Esophagus mucosa (tissue), 1 donor: ENCODE data around the gene CLMP. TPM values are rescaled to one million over a fixed set of nuclear protein-coding genes. Genes with fewer than 3 reads are reported as not detected.
"Not testable (repeated sequence)": the region's sequence is repeated elsewhere in the genome, so short reads cannot be mapped to it uniquely, and the experiment has no call there.

Experiments used
- ATAC-seq: fragments of 200-7000 bp; cut with Tn5 transposase; one replicate; pipeline ENCODE4 v1.9.1; 2020
- total RNA-seq: library from RNA; stranded (reverse); gene quantifications from one replicate; pipeline ENCODE4 v1.2.4, GENCODE V29; 2023
- donor health status: DM: yes; HTN: yes; CAD: no.

Gene CLMP
- total RNA-seq, 1 donor from 2014 or later, result 3.7 TPM

GRCh38 chr11:123216249-123216648 is 21.2 kb upstream of the CLMP start:
- no peak for ATAC-seq

- no peak for ATAC-seq
These were observed 19.9 kb upstream of the CLMP start for GRCh38 chr11:123214940-123215339.

- no peak for ATAC-seq
These were observed 19.3 kb upstream of the CLMP start for GRCh38 chr11:123214396-123214795.

- ATAC-seq, result no peak
These were observed 18.3 kb upstream of the CLMP start for GRCh38 chr11:123213307-123213771.

GRCh38 chr11:123212406-123212805 is 17.4 kb upstream of the CLMP start:
- no peak for ATAC-seq

- no peak for ATAC-seq
These were observed 16.9 kb upstream of the CLMP start for GRCh38 chr11:123211981-123212380.

GRCh38 chr11:123211149-123211852 is 16.3 kb upstream of the CLMP start:
- peak; percentile 59 for ATAC-seq

- no peak for ATAC-seq
These were observed 14.5 kb upstream of the CLMP start for GRCh38 chr11:123209591-123209990.

GRCh38 chr11:123206791-123207434 is 11.9 kb upstream of the CLMP start:
- ATAC-seq, result no peak

GRCh38 chr11:123206055-123206454 is 11.0 kb upstream of the CLMP start:
- not testable (repeated sequence) for ATAC-seq

GRCh38 chr11:123203934-123204333 is 8.9 kb upstream of the CLMP start:
- ATAC-seq, result no peak

- no peak for ATAC-seq
These were observed 8.4 kb upstream of the CLMP start for GRCh38 chr11:123203471-123203870.

- ATAC-seq, result no peak
These were observed 7.4 kb upstream of the CLMP start for GRCh38 chr11:123202155-123203151.

- no peak for ATAC-seq
These were observed 5.2 kb upstream of the CLMP start for GRCh38 chr11:123200264-123200663.

- peak; percentile 78 for ATAC-seq
These were observed 2.7 kb upstream of the CLMP start for GRCh38 chr11:123197711-123198110.

GRCh38 chr11:123196060-123196714 is 1.1 kb upstream of the CLMP start:
- ATAC-seq, result no peak

GRCh38 chr11:123194337-123195187 is 486 bp downstream of the CLMP start:
- ATAC-seq, result peak; percentile 43

GRCh38 chr11:123193742-123194141 is 1.3 kb downstream of the CLMP start:
- ATAC-seq, result no peak

- no peak for ATAC-seq
These were observed 3.1 kb downstream of the CLMP start for GRCh38 chr11:123191939-123192338.

- no peak for ATAC-seq
These were observed 4.5 kb downstream of the CLMP start for GRCh38 chr11:123190518-123190917.

GRCh38 chr11:123188508-123189165 is 6.4 kb downstream of the CLMP start:
- ATAC-seq, result no peak
